WTC11 (cell line): ENCODE measurements around the gene DAD1. TPM values are rescaled to one million over a fixed set of nuclear protein-coding genes. Genes with fewer than 3 reads are reported as not detected.

ENCODE experiments used
- ATAC-seq: fragments of 200-7000 bp; cut with Tn5 transposase; 2 replicates; pipeline ENCODE4 v1.10.0; 2021; ENCODE audit warnings: mild to moderate bottlenecking, moderate library complexity
- CTCF ChIA-PET: fragments of 300-600 bp; sonication (Branson Sonifier 250); formaldehyde crosslinking; loops from one replicate; lab custom pipeline; 2021; ENCODE audit warnings: antibody characterized with exemption; lab: Charles Lee
- POLR2A ChIA-PET: fragments of 350-600 bp; sonication (Branson Sonifier 250); formaldehyde crosslinking; loops from one replicate; lab custom pipeline; 2021; ENCODE audit warnings: antibody characterized with exemption; lab: Charles Lee
- DNase-seq: peaks from one replicate; pipeline ENCODE4 v3.0.0; 2021; ENCODE audit warnings: low spot score
- H3K27ac Mint-ChIP-seq: 2 replicates; pipeline ENCODE4 v1.8.0; 2021; ENCODE audit warnings: mixed read lengths
- H3K27me3 Mint-ChIP-seq: 2 replicates; pipeline ENCODE4 v1.8.0; 2021; ENCODE audit warnings: low read depth, mild to moderate bottlenecking, moderate library complexity, mixed read lengths
- H3K36me3 Mint-ChIP-seq: 2 replicates; pipeline ENCODE4 v1.8.0; 2021; ENCODE audit warnings: mixed read lengths
- H3K4me1 Mint-ChIP-seq: 2 replicates; pipeline ENCODE4 v1.8.0; 2022; ENCODE audit warnings: mixed read lengths
- H3K4me3 Mint-ChIP-seq: 2 replicates; pipeline ENCODE4 v1.8.0; 2021; ENCODE audit warnings: mild to moderate bottlenecking, moderate library complexity, mixed read lengths
- H3K9me3 Mint-ChIP-seq: 2 replicates; pipeline ENCODE4 v1.8.0; 2021; ENCODE audit warnings: mixed read lengths
- CREB1 ChIP-seq: sonication (generic); formaldehyde crosslinking; IDR thresholded peaks from 2 replicates; pipeline ENCODE4 v1.8.0; 2023; ENCODE audit warnings: mild to moderate bottlenecking, missing genetic modification reagents
- FOXJ3 ChIP-seq: sonication (generic); formaldehyde crosslinking; IDR thresholded peaks from 2 replicates; pipeline ENCODE4 v1.9.0; 2021; ENCODE audit warnings: missing genetic modification reagents, mild to moderate bottlenecking, borderline replicate concordance
- GABPB1 ChIP-seq: sonication (generic); formaldehyde crosslinking; IDR thresholded peaks from 2 replicates; pipeline ENCODE4 v1.8.1; 2023; ENCODE audit warnings: mild to moderate bottlenecking, missing genetic modification reagents
- GRHL2 ChIP-seq: fragments of 250-450 bp; sonication (Bioruptor Pico); IDR thresholded peaks from 2 replicates; pipeline ENCODE4 v1.8.0; 2022; ENCODE audit warnings: mild to moderate bottlenecking, moderate library complexity; ENCODE audit not compliant: insufficient replicate concordance, severe bottlenecking
- IRF2 ChIP-seq: sonication (generic); formaldehyde crosslinking; IDR thresholded peaks from 2 replicates; pipeline ENCODE4 v1.8.0; 2022; ENCODE audit warnings: low read depth, missing genetic modification reagents, borderline replicate concordance
- JUN ChIP-seq: sonication (generic); formaldehyde crosslinking; IDR thresholded peaks from 2 replicates; pipeline ENCODE4 v1.8.0; 2023; ENCODE audit warnings: mild to moderate bottlenecking, missing genetic modification reagents
- MXD4 ChIP-seq: fragments of 250-450 bp; sonication (Bioruptor Pico); IDR thresholded peaks from 2 replicates; pipeline ENCODE4 v1.8.0; 2021; ENCODE audit warnings: mild to moderate bottlenecking, moderate library complexity, borderline replicate concordance
- NFYB ChIP-seq: sonication (generic); formaldehyde crosslinking; conservative IDR thresholded peaks from 2 replicates; pipeline ENCODE4 v1.8.0; 2022; ENCODE audit warnings: low read depth, missing genetic modification reagents
- NR2C2 ChIP-seq: sonication (generic); formaldehyde crosslinking; IDR thresholded peaks from 2 replicates; pipeline ENCODE4 v1.8.0; 2022; ENCODE audit warnings: mild to moderate bottlenecking, missing genetic modification reagents
- SMAD3 ChIP-seq: sonication (generic); formaldehyde crosslinking; IDR thresholded peaks from 2 replicates; pipeline ENCODE4 v1.8.0; 2022; ENCODE audit warnings: missing genetic modification reagents, mild to moderate bottlenecking, borderline replicate concordance
- TCF7 ChIP-seq: sonication (generic); formaldehyde crosslinking; IDR thresholded peaks from 2 replicates; pipeline ENCODE4 v1.8.0; 2022; ENCODE audit warnings: mild to moderate bottlenecking, low read depth, missing genetic modification reagents, moderate library complexity
- TEAD4 ChIP-seq: sonication (generic); formaldehyde crosslinking; IDR thresholded peaks from 2 replicates; pipeline ENCODE4 v1.8.0; 2022; ENCODE audit warnings: mild to moderate bottlenecking, missing genetic modification reagents
- ZNF138 ChIP-seq: sonication (generic); formaldehyde crosslinking; conservative IDR thresholded peaks from 2 replicates; pipeline ENCODE4 v1.8.1; 2022; ENCODE audit warnings: mild to moderate bottlenecking, moderate library complexity, missing genetic modification reagents
- ZNF263 ChIP-seq: sonication (generic); formaldehyde crosslinking; IDR thresholded peaks from 2 replicates; pipeline ENCODE4 v1.8.1; 2022; ENCODE audit warnings: low read depth, mild to moderate bottlenecking, moderate library complexity, missing genetic modification reagents
- ZNF423 ChIP-seq: fragments of 250-450 bp; sonication (Bioruptor Pico); IDR thresholded peaks from 2 replicates; pipeline ENCODE4 v2.1.2; 2022; ENCODE audit warnings: mild to moderate bottlenecking, moderate library complexity
- ZNF671 ChIP-seq: fragments of 250-450 bp; sonication (Bioruptor Pico); IDR thresholded peaks from 2 replicates; pipeline ENCODE4 v1.8.0; 2021; ENCODE audit warnings: mild to moderate bottlenecking
- total RNA-seq: library from RNA; stranded (reverse); gene quantifications from 3 replicates; pipeline ENCODE4 v1.2.3, GENCODE V29; 2021
- TF ChIP-seq, protein P1 (sequence below): sonication (generic); formaldehyde crosslinking; IDR thresholded peaks from 2 replicates; pipeline ENCODE4 v1.8.0; 2022; ENCODE audit warnings: missing genetic modification reagents
- TF ChIP-seq, protein P2 (sequence below): sonication (generic); formaldehyde crosslinking; IDR thresholded peaks from 2 replicates; pipeline ENCODE4 v1.8.0; 2023; ENCODE audit warnings: mild to moderate bottlenecking, missing genetic modification reagents
- TF ChIP-seq, protein P3 (sequence below): sonication (generic); formaldehyde crosslinking; IDR thresholded peaks from 2 replicates; pipeline ENCODE4 v1.8.0; 2023; ENCODE audit warnings: missing genetic modification reagents
- TF ChIP-seq, protein P4 (sequence below): sonication (generic); formaldehyde crosslinking; IDR thresholded peaks from 2 replicates; pipeline ENCODE4 v1.8.1; 2022; ENCODE audit warnings: low read depth, mild to moderate bottlenecking, moderate library complexity, missing genetic modification reagents, borderline replicate concordance
- TF ChIP-seq, protein P5 (sequence below): sonication (generic); formaldehyde crosslinking; IDR thresholded peaks from 2 replicates; pipeline ENCODE4 v1.8.0; 2023; ENCODE audit warnings: missing genetic modification reagents, mild to moderate bottlenecking, borderline replicate concordance
- TF ChIP-seq, protein P6 (sequence below): fragments of 250-450 bp; sonication (Bioruptor Pico); IDR thresholded peaks from 2 replicates; pipeline ENCODE4 v1.9.0; 2021; ENCODE audit warnings: moderate library complexity, mild to moderate bottlenecking, inconsistent platforms, borderline replicate concordance

Gene DAD1
- total RNA-seq, 1 experiment from 2014 or later = 125 TPM

DNA sequence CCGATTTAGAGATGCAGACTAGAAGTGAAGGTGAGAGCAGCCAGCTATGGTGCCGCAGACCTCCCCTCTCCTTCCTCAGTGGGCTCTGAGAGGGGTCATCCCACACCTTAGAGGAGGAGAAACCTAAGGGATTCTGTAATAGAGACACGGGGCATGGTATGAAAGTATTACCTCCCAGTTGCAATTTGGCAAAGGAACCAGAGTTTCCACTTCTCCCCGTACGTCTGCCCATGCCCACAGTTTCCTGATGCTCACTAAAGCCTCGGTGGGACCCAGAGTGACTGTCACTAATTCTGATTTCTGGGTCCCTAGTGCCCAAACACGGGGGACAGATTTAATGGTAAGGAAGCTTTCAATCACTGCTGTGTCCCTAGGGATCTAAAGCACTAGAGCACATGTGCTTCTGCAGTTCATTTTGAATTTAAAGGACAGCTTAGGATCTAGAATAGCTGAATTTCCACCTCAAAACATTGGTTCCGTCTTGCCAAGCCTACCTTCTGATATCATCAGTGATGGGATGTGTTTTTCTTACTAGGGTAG is 44.1 kb downstream of the DAD1 start (continued):
- TF ChIP-seq, protein P1, sequence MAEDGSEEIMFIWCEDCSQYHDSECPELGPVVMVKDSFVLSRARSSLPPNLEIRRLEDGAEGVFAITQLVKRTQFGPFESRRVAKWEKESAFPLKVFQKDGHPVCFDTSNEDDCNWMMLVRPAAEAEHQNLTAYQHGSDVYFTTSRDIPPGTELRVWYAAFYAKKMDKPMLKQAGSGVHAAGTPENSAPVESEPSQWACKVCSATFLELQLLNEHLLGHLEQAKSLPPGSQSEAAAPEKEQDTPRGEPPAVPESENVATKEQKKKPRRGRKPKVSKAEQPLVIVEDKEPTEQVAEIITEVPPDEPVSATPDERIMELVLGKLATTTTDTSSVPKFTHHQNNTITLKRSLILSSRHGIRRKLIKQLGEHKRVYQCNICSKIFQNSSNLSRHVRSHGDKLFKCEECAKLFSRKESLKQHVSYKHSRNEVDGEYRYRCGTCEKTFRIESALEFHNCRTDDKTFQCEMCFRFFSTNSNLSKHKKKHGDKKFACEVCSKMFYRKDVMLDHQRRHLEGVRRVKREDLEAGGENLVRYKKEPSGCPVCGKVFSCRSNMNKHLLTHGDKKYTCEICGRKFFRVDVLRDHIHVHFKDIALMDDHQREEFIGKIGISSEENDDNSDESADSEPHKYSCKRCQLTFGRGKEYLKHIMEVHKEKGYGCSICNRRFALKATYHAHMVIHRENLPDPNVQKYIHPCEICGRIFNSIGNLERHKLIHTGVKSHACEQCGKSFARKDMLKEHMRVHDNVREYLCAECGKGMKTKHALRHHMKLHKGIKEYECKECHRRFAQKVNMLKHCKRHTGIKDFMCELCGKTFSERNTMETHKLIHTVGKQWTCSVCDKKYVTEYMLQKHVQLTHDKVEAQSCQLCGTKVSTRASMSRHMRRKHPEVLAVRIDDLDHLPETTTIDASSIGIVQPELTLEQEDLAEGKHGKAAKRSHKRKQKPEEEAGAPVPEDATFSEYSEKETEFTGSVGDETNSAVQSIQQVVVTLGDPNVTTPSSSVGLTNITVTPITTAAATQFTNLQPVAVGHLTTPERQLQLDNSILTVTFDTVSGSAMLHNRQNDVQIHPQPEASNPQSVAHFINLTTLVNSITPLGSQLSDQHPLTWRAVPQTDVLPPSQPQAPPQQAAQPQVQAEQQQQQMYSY (CRISPR knock-in tag) = no peak
- TF ChIP-seq NR2C2 (CRISPR knock-in tag) = no peak
- no peak for TF ChIP-seq NFYB (CRISPR knock-in tag)

DNA sequence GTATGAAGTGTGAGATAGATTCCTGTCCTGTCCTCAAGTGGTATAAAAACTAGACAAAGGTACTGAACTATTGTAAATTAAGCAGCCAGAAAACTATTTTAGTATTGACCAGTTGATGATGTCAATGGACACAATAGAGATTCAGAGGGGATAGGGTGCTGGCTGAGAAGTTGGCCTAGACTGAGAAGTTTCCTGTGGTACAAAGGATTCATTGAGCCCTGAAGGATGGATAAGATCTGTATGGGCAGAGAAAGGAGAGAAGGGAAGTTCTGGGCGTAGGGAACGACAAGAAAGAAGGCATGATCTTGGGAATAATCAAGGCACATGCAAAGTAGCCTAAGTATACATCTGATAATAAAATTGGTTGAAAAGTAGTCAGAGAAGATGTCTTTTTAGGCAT is 44.6 kb downstream of the DAD1 start:
- Mint-ChIP-seq H3K27me3 (no peaks in the 10 kb centered on the region), H3K4me1 (peaks cover 26% of the 10 kb centered on the region), H3K36me3 (no peaks in the 10 kb centered on the region), H3K4me3 (no peak overlapping the region), H3K9me3 (no peaks in the 10 kb centered on the region), H3K27ac (no peak overlapping the region)
- ChIA-PET CTCF (interaction anchor here (2.1 kb wide), 1 partner anchor 12 kb away, joined by 10 read pairs; no protein-coding TSS in a partner anchor), POLR2A (no interaction called here)
- ATAC-seq (no peak), DNase-seq (no peak)
- no peak for TF ChIP-seq ZNF263 (CRISPR knock-in tag)
- TF ChIP-seq, protein P2, sequence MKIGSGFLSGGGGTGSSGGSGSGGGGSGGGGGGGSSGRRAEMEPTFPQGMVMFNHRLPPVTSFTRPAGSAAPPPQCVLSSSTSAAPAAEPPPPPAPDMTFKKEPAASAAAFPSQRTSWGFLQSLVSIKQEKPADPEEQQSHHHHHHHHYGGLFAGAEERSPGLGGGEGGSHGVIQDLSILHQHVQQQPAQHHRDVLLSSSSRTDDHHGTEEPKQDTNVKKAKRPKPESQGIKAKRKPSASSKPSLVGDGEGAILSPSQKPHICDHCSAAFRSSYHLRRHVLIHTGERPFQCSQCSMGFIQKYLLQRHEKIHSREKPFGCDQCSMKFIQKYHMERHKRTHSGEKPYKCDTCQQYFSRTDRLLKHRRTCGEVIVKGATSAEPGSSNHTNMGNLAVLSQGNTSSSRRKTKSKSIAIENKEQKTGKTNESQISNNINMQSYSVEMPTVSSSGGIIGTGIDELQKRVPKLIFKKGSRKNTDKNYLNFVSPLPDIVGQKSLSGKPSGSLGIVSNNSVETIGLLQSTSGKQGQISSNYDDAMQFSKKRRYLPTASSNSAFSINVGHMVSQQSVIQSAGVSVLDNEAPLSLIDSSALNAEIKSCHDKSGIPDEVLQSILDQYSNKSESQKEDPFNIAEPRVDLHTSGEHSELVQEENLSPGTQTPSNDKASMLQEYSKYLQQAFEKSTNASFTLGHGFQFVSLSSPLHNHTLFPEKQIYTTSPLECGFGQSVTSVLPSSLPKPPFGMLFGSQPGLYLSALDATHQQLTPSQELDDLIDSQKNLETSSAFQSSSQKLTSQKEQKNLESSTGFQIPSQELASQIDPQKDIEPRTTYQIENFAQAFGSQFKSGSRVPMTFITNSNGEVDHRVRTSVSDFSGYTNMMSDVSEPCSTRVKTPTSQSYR (CRISPR knock-in tag) = no peak
- no peak for TF ChIP-seq TCF7 (CRISPR knock-in tag)
- no peak for TF ChIP-seq GABPB1 (CRISPR knock-in tag)
- TF ChIP-seq, protein P3, sequence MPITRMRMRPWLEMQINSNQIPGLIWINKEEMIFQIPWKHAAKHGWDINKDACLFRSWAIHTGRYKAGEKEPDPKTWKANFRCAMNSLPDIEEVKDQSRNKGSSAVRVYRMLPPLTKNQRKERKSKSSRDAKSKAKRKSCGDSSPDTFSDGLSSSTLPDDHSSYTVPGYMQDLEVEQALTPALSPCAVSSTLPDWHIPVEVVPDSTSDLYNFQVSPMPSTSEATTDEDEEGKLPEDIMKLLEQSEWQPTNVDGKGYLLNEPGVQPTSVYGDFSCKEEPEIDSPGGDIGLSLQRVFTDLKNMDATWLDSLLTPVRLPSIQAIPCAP = no peak
- TF ChIP-seq IRF2 = no peak
- TF ChIP-seq GRHL2 = no peak
- no peak for TF ChIP-seq TEAD4 (CRISPR knock-in tag)
- TF ChIP-seq, protein P4, sequence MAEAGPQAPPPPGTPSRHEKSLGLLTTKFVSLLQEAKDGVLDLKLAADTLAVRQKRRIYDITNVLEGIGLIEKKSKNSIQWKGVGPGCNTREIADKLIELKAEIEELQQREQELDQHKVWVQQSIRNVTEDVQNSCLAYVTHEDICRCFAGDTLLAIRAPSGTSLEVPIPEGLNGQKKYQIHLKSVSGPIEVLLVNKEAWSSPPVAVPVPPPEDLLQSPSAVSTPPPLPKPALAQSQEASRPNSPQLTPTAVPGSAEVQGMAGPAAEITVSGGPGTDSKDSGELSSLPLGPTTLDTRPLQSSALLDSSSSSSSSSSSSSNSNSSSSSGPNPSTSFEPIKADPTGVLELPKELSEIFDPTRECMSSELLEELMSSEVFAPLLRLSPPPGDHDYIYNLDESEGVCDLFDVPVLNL (CRISPR knock-in tag) = no peak
- TF ChIP-seq MXD4 (CRISPR knock-in tag) = no peak
- TF ChIP-seq, protein P5, sequence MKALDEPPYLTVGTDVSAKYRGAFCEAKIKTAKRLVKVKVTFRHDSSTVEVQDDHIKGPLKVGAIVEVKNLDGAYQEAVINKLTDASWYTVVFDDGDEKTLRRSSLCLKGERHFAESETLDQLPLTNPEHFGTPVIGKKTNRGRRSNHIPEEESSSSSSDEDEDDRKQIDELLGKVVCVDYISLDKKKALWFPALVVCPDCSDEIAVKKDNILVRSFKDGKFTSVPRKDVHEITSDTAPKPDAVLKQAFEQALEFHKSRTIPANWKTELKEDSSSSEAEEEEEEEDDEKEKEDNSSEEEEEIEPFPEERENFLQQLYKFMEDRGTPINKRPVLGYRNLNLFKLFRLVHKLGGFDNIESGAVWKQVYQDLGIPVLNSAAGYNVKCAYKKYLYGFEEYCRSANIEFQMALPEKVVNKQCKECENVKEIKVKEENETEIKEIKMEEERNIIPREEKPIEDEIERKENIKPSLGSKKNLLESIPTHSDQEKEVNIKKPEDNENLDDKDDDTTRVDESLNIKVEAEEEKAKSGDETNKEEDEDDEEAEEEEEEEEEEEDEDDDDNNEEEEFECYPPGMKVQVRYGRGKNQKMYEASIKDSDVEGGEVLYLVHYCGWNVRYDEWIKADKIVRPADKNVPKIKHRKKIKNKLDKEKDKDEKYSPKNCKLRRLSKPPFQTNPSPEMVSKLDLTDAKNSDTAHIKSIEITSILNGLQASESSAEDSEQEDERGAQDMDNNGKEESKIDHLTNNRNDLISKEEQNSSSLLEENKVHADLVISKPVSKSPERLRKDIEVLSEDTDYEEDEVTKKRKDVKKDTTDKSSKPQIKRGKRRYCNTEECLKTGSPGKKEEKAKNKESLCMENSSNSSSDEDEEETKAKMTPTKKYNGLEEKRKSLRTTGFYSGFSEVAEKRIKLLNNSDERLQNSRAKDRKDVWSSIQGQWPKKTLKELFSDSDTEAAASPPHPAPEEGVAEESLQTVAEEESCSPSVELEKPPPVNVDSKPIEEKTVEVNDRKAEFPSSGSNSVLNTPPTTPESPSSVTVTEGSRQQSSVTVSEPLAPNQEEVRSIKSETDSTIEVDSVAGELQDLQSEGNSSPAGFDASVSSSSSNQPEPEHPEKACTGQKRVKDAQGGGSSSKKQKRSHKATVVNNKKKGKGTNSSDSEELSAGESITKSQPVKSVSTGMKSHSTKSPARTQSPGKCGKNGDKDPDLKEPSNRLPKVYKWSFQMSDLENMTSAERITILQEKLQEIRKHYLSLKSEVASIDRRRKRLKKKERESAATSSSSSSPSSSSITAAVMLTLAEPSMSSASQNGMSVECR (CRISPR knock-in tag) = no peak
- TF ChIP-seq CREB1 = no peak
- TF ChIP-seq, protein P6, sequence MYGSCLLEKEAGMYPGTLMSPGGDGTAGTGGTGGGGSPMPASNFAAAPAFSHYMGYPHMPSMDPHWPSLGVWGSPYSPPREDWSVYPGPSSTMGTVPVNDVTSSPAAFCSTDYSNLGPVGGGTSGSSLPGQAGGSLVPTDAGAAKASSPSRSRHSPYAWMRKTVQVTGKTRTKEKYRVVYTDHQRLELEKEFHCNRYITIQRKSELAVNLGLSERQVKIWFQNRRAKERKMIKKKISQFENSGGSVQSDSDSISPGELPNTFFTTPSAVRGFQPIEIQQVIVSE (CRISPR knock-in tag) = no peak
- no peak for TF ChIP-seq FOXJ3 (CRISPR knock-in tag)
- no peak for TF ChIP-seq ZNF423 (CRISPR knock-in tag)
- TF ChIP-seq JUN = no peak
- no peak for TF ChIP-seq ZNF671
- no peak for TF ChIP-seq ZNF138
- TF ChIP-seq SMAD3 = no peak
